Right renal cortex interstitium (tissue), 3 donors: Measurements from ENCODE around the gene ZNF214. TPM values are rescaled to one million over a fixed set of nuclear protein-coding genes. Genes with fewer than 3 reads are reported as not detected.
"Not testable (repeated sequence)": the region's sequence is repeated elsewhere in the genome, so short reads cannot be mapped to it uniquely, and the experiment has no call there.

Experiments used
- DNase-seq, 3 donors: peaks; one replicate each; pipeline ENCODE4 v3.0.0-alpha.2; 2013; ENCODE audit warnings: low read depth in 3 of 3, low spot score in 2 of 3
- polyA plus RNA-seq, 3 donors: library from polyadenylated mRNA; unstranded; fragments of 120-200 nt; gene quantifications; one replicate each; pipeline ENCODE4 v1.2.1, GENCODE V29; 2013; ENCODE audit not compliant: insufficient read length in 3 of 3

The ZNF214 gene
- polyA plus RNA-seq, 3 donors: 11.8 to 13.9 (median 13.7) TPM

- DNase-seq: no peak
Measured at GRCh38 chr11:6991227-6991626, 28.9 kb downstream of the ZNF214 start.

GRCh38 chr11:6988506-6988905 is 31.6 kb downstream of the ZNF214 start:
- no peak for DNase-seq

GRCh38 chr11:6986487-6986886 is 33.7 kb downstream of the ZNF214 start:
- no peak for DNase-seq

- no peak for DNase-seq
Measured at GRCh38 chr11:6979365-6979764, 40.8 kb downstream of the ZNF214 start.

- DNase-seq: not testable (repeated sequence)
Measured at GRCh38 chr11:6969854-6970253, 50.3 kb downstream of the ZNF214 start.

GRCh38 chr11:6968816-6969215 is 51.3 kb downstream of the ZNF214 start:
- DNase-seq: no peak

GRCh38 chr11:6962673-6963072 is 57.5 kb downstream of the ZNF214 start:
- no peak for DNase-seq

GRCh38 chr11:6962141-6962540 is 58.0 kb downstream of the ZNF214 start:
- DNase-seq: no peak

GRCh38 chr11:6954248-6954647 is 65.9 kb downstream of the ZNF214 start:
- DNase-seq: not testable (repeated sequence)

Other genes starting within 250 kb of the ZNF214 start
- gene OR2AG2, start 248.4 kb downstream of the ZNF214 start, polyA plus RNA-seq: under 1 TPM; 0.07 to 0.14 (median 0.10) TPM
- under 1 TPM in 1 of 3 donors, not detected in 2; 0.07 TPM for gene OR2AG1, start 237.3 kb downstream of the ZNF214 start, polyA plus RNA-seq
- under 1 TPM in 1 of 3 donors, not detected in 2; 0.04 TPM for gene OR6A2, start 220.7 kb downstream of the ZNF214 start, polyA plus RNA-seq
- gene OR10A5, start 174.7 kb downstream of the ZNF214 start, polyA plus RNA-seq: not detected
- gene OR10A2, start 157.3 kb downstream of the ZNF214 start, polyA plus RNA-seq: not detected
- not detected for gene OR10A4, start 143.7 kb downstream of the ZNF214 start, polyA plus RNA-seq
- gene OR2D2, start 127.8 kb downstream of the ZNF214 start, polyA plus RNA-seq: not detected
- not detected for gene OR2D3, start 99.3 kb downstream of the ZNF214 start, polyA plus RNA-seq
- gene ZNF215, start 93.9 kb downstream of the ZNF214 start, polyA plus RNA-seq: 1 to 10 TPM; 3.5 to 3.8 (median 3.6) TPM
- gene NLRP14, start 133 bp upstream of the ZNF214 start, polyA plus RNA-seq: 1 to 10 TPM in 1 of 3 donors, under 1 TPM in 2; 0.71 to 1.4 (median 0.79) TPM
- under 1 TPM; 0.08 to 0.12 (median 0.11) TPM for gene RBMXL2, start 68.7 kb upstream of the ZNF214 start, polyA plus RNA-seq
- 1 to 10 TPM; 4.5 to 5.7 (median 5.6) TPM for gene SYT9, start 231.6 kb upstream of the ZNF214 start, polyA plus RNA-seq